Globus pallidus (tissue), 1 donor: ENCODE measurements around the gene PTPRA.

Source experiments
- DNase-seq: peaks from one replicate; pipeline ENCODE4 v3.0.0-alpha.2; 2015; ENCODE audit warnings: low spot score

Gene PTPRA

GRCh38 chr20:2922957-2923356, 49.7 kb downstream of the PTPRA start:
- DNase-seq: no peak

- DNase-seq: no peak
Observed at GRCh38 chr20:2930538-2930937, 57.3 kb downstream of the PTPRA start.

DNA sequence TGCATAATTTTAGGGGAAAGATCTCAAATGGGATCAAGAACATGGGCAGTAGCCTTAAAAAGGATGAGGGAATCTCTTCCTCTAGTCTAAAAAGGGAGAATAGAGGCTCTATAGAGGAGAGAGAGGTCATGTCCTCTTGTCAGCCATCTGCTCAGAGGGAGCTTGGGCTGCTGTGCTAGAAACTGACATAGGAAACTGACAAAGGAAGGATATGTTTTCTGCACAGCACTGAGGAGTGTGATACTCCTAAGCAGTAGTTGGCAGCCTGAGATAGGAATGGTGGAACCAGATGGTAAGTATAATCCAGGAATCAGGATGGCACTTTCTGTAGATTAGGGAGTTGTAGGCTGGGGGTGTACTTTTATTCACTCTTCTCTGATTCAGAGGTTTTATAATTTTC, 59.2 kb downstream of the PTPRA start:
- DNase-seq: peak; percentile 56

DNA sequence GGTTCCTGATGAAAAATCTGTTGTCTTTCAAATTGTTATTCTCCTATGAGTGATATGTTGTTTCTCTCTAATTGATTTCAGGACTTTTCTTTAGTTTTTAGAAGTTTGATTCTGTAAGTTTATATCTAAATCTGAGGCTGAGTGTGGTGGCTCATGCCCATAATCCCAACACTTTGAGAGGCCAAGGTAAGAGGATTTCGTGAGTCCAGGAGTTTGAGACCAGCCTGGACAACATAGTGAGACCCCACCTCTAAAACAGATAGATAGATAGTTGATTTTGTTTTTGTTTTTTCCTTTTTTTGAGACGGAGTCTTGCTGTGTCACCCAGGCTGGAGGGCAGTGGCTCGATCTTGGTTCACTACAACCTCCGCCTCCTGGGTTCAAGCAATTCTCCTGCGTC, 64.6 kb downstream of the PTPRA start:
- no peak for DNase-seq

- peak; percentile 56 for DNase-seq
Observed at GRCh38 chr20:2942439-2942838, 69.2 kb downstream of the PTPRA start.

GRCh38 chr20:2946988-2947961, 74.0 kb downstream of the PTPRA start:
- peak; percentile 98 for DNase-seq

GRCh38 chr20:2948968-2949367, 75.7 kb downstream of the PTPRA start:
- no peak for DNase-seq

DNA sequence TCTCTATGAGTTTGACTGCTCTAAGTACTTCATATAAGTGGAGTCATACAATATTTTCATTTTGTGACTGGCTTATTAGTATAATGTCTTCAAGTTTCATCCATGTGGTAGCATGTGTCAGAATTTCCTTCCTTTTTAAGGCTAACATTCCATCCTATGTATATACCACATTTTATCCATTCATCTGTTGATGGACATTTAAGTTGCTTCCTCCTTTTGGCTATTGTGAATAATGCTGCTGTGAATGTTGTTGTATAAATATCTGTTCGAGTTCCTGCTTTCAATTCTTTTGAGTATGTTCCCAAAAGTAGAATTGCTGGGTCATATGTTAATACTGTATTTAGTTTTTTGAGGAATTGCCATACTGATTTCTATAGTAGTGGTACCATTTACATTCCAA, 79.5 kb downstream of the PTPRA start:
- no peak for DNase-seq

DNA sequence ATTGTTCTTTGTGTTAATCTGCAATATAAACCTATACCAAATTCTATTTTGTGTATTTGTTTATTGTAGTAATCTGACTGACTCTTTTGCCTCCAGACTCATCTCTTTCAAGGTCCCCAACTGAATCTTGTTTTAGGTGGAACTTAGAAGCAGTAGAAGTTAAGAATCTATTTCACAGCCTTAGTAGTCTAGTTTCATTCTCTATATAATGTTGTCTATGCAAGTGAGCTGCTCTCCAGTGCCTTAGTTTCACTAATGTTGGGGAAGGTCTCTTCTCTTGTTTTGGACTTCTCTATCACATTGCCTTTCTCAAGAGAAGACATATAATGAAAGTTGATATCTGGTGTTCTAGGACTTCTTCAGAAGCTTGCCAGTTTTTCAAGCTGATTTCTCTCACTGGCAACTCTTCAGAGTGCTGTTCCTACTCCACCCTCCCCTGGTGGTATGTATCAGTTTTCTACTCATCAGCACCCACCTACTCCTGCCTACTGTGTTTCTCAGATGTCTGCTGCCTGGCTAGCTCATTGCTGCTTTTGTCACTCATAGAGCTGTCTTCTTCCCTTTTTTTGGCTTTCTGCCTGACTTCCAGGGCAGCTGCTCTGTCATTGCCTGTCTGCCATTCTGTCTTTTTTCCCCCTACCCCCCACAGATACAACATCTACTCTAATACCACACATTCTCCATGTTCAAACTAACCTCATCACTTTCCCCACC, 82.1 kb downstream of the PTPRA start:
- DNase-seq: peak; percentile 56

DNA sequence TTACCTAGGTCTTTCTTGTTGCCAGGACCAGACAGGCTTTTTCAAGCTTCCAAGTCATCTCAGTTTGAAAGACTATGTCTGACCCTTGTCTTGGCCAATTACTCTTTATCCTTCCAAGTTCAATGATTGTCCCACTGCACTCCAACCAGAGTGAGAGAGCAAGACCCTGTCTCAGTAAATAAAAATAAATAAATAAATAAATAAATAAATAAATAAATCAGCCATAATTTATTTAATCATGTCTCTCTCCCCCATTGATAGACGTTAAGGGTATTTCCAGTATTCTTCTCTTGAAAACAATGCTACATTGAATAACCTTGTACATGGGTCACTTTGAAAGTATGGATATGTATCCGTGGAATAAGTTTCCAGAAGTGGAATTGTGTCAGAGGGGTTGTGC, 83.2 kb downstream of the PTPRA start:
- no peak for DNase-seq

DNA sequence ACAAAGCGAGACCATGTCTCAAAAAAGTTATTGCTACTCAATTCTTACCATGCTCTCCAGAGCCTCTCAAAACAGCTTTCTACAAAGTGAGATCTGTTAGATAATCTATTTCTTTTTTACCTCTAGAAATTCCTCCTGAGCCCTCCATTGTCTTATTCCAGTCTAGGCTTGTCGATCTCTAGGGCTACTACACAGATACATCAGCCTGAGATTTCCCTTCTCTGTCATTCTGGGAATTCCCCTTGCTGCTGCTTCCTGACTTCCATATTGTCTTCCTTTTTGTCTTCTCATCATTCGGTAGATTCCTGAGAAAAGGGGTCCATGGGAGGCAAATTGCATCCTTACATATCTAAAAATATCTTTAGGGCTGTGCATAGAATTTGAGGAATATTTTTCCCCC, 94.6 kb downstream of the PTPRA start:
- DNase-seq: no peak

DNA sequence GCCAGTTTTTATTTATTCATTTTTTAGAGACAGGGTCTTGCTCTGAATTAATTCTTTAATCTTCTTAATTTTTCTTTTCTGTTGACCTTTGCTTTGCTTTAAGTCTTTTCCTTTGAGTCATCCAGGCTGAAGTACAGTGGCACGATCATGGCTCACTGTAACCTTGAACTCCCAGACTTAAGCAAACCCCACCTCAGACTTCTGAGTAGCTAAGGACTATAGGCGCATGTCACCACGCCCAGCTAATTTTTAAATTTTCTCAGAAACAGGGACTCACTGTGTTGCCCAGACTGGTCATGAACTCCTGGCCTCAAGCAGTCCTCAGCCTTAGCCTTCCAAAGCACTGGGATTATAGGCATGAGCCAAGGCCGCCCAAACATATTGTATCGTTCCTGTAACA, 98.8 kb downstream of the PTPRA start:
- no peak for DNase-seq

DNA sequence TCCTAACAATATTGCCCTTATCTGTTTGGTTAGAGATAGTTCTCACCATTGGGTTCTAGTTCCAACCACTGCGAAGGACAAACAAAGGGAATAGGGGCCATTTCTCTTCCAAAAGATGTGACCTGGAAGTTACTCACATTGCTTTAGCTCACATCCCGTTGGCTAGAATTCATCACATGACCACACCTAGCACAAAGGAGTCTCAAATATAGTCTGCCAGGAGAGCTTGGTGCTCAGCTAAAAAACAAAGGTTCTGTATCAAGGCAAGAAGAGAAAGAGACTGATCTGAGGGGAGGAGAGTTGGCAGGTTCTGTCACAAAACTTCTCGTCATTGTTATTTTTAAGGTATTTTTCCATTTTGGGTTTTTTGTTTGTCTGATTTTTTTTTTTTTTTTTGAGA, 100.3 kb downstream of the PTPRA start:
- no peak for DNase-seq

DNA sequence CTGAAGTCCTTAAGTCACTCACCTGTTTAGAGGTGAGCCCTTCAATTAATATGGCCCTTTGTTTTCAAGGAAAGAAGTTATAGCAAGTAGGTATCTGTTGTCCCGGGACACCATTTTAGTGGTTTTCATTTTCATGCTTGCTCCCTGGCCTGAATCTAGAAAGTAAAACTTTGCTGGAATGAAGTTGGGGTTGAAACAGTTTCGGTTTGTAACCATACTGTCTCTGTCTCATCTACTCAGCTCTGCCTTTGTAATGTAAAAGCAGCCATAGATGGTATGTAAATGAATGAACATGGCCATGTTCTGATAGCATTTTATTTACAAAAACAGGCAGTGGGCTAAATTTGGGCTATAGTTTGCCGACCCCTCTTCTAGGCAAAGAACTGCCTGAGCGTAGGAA, 105.2 kb downstream of the PTPRA start:
- no peak for DNase-seq

- no peak for DNase-seq
Observed at GRCh38 chr20:2981646-2982045, 108.4 kb downstream of the PTPRA start.

- DNase-seq: no peak
Observed at GRCh38 chr20:2983508-2983907, 110.2 kb downstream of the PTPRA start.

GRCh38 chr20:2984028-2984501, 110.8 kb downstream of the PTPRA start:
- DNase-seq: no peak

- DNase-seq: no peak
Observed at GRCh38 chr20:2984956-2985661, 111.8 kb downstream of the PTPRA start.

DNA sequence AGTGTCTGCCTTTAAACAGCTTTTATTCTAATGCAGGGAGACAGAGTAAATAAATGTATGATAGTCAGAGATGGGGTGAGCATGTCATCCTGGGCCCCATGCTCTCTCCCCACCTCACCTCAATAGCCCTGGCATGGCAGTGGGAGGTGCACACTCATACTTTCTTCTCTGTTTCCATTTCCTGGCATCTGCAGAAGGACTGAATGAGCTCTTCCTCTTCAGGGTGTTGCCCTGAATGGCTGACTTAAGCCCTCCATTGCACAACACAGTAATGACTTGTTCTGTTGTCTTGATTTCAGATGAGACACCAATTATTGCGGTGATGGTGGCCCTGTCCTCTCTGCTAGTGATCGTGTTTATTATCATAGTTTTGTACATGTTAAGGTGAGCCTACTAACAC, 113.2 kb downstream of the PTPRA start:
- DNase-seq: no peak

DNA sequence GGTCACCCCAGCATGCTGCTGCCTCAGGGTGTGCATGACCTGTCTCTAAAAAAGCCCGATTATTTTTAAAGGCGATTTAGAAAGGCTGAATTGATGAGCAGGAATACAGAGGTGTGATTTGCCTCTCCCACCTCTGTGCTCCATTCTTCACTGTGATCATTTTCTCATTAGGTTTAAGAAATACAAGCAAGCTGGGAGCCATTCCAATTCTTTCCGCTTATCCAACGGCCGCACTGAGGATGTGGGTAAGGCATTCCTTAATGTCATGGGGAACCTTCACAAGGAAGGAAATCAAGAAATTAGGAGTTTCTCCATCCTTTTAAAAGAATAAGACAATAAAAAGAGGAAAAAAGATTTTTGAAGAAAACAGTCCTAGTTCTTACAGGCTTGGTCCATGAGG, 114.6 kb downstream of the PTPRA start:
- no peak for DNase-seq

DNA sequence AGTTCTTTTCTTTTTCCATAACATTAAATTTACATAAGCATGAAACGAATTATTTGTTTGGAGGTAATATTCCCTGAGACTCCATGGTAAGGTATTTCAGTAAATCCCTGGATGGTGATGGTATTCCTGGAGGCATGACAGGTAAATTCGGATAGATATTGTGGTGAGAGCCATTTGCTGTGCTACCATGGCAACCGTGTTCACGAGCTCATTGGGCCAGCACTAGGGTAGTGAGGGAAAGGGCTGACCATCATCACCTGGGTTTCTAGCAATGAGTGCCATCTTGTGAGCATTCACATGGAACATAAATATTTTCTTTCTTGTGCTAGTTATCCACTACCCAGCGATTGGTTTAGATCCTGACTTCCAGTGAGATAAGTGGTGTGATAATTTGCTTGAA, 118.3 kb downstream of the PTPRA start:
- DNase-seq: no peak

DNA sequence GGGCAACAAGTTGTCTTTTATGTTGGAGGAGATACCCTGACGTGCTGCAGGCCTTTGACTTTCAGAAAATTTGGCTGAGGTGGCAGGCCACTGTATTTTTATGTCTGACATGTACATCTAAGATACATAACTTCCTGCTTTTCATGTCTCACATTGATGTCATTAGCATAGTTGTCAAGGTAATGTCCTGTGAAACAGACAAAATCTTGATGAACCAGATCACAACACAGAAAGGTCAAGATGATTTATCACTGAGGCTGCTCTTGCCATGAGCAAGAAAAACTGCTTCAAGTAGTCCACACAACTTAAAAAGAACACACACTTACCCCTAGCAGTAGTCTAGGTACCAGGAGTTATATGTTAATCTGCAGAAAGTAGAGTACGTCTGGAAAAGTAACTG, 120.0 kb downstream of the PTPRA start:
- no peak for DNase-seq

GRCh38 chr20:2995796-2996195, 122.5 kb downstream of the PTPRA start:
- no peak for DNase-seq
